Measurements from ENCODE around the gene IRAG1.

The IRAG1 gene

GRCh38 chr11:10693509-10694081 lies at the start of gene IRAG1:
TSS of gene IRAG1 (minus strand) at chr11:10693755. CDS start at chr11:10693602, 153 bp downstream.
- DNase-seq = peak; percentile 56

- no peak for DNase-seq
Measured at GRCh38 chr11:10742460-10743208, 49.1 kb upstream of the IRAG1 start.

GRCh38 chr11:10735481-10736475 lies 42.2 kb upstream of the IRAG1 start:
- DNase-seq = peak; percentile 98

GRCh38 chr11:10731064-10731680 lies 37.6 kb upstream of the IRAG1 start:
- peak; percentile 44 for DNase-seq

- peak; percentile 36 for DNase-seq
Measured at GRCh38 chr11:10730151-10730550, 36.6 kb upstream of the IRAG1 start.

- peak; percentile 63 for DNase-seq
Measured at GRCh38 chr11:10728789-10729472, 35.4 kb upstream of the IRAG1 start.

GRCh38 chr11:10728154-10728553 lies 34.6 kb upstream of the IRAG1 start:
- no peak for DNase-seq

GRCh38 chr11:10727146-10727851 lies 33.7 kb upstream of the IRAG1 start:
- DNase-seq = peak; percentile 58

- no peak for DNase-seq
Measured at GRCh38 chr11:10725907-10726253, 32.3 kb upstream of the IRAG1 start.

GRCh38 chr11:10725114-10725906 lies 31.8 kb upstream of the IRAG1 start:
- no peak for DNase-seq

- no peak for DNase-seq
Measured at GRCh38 chr11:10722307-10722706, 28.8 kb upstream of the IRAG1 start.

- no peak for DNase-seq
Measured at GRCh38 chr11:10720881-10721376, 27.4 kb upstream of the IRAG1 start.

GRCh38 chr11:10719616-10720015 lies 26.1 kb upstream of the IRAG1 start:
- DNase-seq = no peak

- no peak for DNase-seq
Measured at GRCh38 chr11:10716543-10717259, 23.1 kb upstream of the IRAG1 start.

GRCh38 chr11:10716122-10716521 lies 22.6 kb upstream of the IRAG1 start:
- no peak for DNase-seq

GRCh38 chr11:10715571-10715970 lies 22.0 kb upstream of the IRAG1 start:
- no peak for DNase-seq

GRCh38 chr11:10709299-10710086 lies 15.9 kb upstream of the IRAG1 start:
- no peak for DNase-seq

- no peak for DNase-seq
Measured at GRCh38 chr11:10708131-10708530, 14.6 kb upstream of the IRAG1 start.

GRCh38 chr11:10701982-10702381 lies 8.4 kb upstream of the IRAG1 start:
- no peak for DNase-seq

Measured in islet precursor cell (in vitro differentiated cells).